DMS53 treated with DMSO at 0.1 percent for 48 hours (cell line): ENCODE data around the gene TPRN.

ENCODE experiments used
- DNase-seq: peaks from one replicate; lab custom pipeline; 2025; ENCODE audit not compliant: unreplicated experiment; lab: John Stamatoyannopoulos, UW

The TPRN gene

GRCh38 chr9:137163365-137163715 is 37.2 kb downstream of the TPRN start:
- DNase-seq = no peak

GRCh38 chr9:137162505-137163364 is 37.8 kb downstream of the TPRN start:
- peak; percentile 70 for DNase-seq

- DNase-seq = peak; percentile 66
Measured at GRCh38 chr9:137161558-137162486, 38.7 kb downstream of the TPRN start.

- peak; percentile 73 for DNase-seq
Measured at GRCh38 chr9:137160716-137161557, 39.6 kb downstream of the TPRN start.

- DNase-seq = no peak
Measured at GRCh38 chr9:137160054-137160425, 40.5 kb downstream of the TPRN start.

GRCh38 chr9:137159105-137160053 is 41.2 kb downstream of the TPRN start:
- no peak for DNase-seq

- peak; percentile 24 for DNase-seq
Measured at GRCh38 chr9:137158625-137159024, 41.9 kb downstream of the TPRN start.

GRCh38 chr9:137157618-137158415 is 42.7 kb downstream of the TPRN start:
- no peak for DNase-seq

GRCh38 chr9:137156567-137157375 is 43.8 kb downstream of the TPRN start:
- DNase-seq = no peak

- no peak for DNase-seq
Measured at GRCh38 chr9:137152844-137153405, 47.6 kb downstream of the TPRN start.

- no peak for DNase-seq
Measured at GRCh38 chr9:137150617-137151457, 49.7 kb downstream of the TPRN start.

- no peak for DNase-seq
Measured at GRCh38 chr9:137149942-137150616, 50.5 kb downstream of the TPRN start.

GRCh38 chr9:137149363-137149762 is 51.2 kb downstream of the TPRN start:
- DNase-seq = no peak

GRCh38 chr9:137148661-137149060 is 51.9 kb downstream of the TPRN start:
- DNase-seq = peak; percentile 51

- no peak for DNase-seq
Measured at GRCh38 chr9:137148242-137148641, 52.3 kb downstream of the TPRN start.

GRCh38 chr9:137147793-137148160 is 52.8 kb downstream of the TPRN start:
- no peak for DNase-seq
